ENCODE data around the gene ISCA2.

The ISCA2 gene

DNA sequence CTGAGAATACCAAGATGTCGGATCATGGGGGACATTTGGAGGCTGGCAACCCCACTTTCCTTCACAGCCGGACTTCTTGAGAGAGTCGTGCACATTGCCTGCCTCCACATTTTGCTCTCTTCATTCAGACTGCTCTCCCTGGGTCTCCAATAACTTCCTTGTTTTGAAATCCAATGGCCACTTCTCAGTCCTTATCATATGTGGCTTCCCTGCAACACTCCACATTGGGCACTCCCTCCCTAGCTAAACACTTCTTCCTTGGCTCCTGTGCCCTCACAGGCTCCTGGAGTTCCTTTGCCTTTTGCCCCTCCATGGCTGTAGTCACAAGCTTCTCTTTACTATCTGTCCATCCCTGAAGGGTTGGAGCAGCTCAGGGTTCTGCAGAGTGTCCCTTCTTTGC lies 30.6 kb upstream of the ISCA2 start:
- no peak overlapping the region for H3K4me3 ChIP-seq
- no peak for TF ChIP-seq CTCF (IDR thresholded peaks at IDR 0.05)
- no peak overlapping the region for H3K27ac ChIP-seq
- no peak for DNase-seq (ENCODE audit: low spot score)

DNA sequence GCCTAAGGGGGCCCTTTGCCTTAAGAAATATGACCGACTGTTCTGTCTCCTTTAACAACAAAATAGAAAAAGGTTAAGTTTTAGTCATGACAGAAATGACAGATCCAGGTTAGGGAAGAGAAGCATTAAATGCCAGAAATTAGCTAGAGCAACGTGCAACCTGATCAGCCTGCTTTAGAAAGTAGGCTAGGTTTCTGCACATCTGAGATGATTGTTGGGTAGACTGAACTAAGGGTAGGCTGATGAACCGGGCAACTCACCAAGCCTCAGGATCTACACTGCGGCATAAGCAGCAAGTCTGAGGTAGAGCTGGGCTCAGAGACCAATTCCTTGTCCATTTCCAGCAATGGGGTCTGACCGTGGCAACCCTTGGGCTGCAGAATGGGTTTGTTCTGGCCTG lies 29.9 kb upstream of the ISCA2 start:
- DNase-seq (ENCODE audit: low spot score): no peak
- Histone ChIP-seq H3K4me3 (no peak overlapping the region), H3K27ac (no peak overlapping the region)
- no peak for TF ChIP-seq CTCF (IDR thresholded peaks at IDR 0.05)

DNA sequence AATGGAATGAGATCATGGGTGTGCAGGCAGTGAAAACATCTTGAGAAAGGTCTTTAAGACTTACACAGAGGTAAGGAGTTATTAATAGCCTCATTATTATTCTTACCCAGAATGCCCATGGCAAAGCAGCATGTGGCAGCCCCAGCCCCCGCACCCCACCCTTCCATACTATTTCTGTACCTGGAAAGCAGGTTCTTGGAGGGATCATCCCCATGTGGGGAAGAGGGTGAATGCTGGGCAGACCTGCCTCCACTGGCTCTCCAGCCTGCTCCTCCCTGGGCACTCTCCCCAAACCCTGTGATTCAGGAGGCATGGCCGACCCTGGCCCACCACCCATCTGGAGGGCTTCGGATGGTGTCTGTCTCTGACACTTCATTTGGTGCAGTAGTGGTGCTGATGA lies 28.8 kb upstream of the ISCA2 start:
- no peak for TF ChIP-seq CTCF (IDR thresholded peaks at IDR 0.05)
- no peak overlapping the region for H3K27ac ChIP-seq
- DNase-seq (ENCODE audit: low spot score): no peak
- H3K4me3 ChIP-seq: no peak overlapping the region

GRCh38 chr14:74465335-74465734 lies 28.2 kb upstream of the ISCA2 start:
- Histone ChIP-seq H3K27ac (no peak overlapping the region), H3K4me3 (no peak overlapping the region)
- TF ChIP-seq CTCF (IDR thresholded peaks at IDR 0.05): no peak
- no peak for DNase-seq (ENCODE audit: low spot score)

GRCh38 chr14:74468513-74468912 lies 25.1 kb upstream of the ISCA2 start:
- H3K27ac ChIP-seq: peak overlapping the region in 1 of 2 donors; percentile 45
- DNase-seq (ENCODE audit: low spot score): no peak
- TF ChIP-seq CTCF (IDR thresholded peaks at IDR 0.05): no peak
- H3K4me3 ChIP-seq: no peak overlapping the region

DNA sequence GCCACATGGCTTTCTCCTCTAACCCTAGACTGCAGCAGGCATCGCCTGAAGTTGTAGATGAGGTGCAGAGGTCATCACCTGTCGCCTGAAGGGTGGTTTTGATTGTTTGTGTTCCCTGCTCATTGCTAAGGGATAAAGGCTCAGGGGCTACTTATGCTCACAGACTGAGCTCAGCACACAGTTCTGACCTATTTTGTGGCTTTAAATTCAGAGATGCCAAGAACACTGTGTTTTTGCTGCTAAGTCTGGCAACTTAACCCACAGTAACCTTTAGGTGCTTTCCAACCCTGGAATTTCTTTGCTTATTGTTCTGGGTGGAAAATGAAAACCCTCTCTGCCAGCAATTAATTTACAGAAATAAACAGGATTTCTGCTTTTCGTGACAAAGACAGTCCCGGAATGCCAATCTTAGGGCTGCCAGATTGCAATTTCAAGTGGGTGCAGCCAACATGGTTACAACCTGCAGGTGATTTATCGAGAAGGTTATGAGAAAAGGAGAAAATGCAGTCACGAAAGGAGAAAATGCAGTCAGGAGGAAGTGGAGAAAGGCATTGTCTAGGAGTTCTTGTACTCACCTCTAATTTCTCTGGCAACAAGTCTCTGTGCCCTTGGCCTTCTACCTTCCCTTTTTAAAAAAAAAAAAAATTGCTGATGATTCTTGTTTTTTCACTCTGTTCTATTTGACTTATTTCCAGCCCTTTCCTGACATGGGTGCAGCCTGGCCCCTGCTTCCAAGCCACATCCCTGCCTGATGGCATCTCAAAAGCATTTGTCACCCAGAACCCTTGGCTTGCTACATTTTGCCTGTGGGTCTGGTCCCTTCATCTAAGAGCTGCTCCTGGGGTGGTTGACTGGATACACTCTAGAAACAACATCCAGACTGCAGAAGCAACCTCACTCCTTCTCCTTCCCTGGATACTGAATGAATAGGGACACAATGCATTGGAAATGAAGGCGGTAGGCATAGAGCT lies 23.7 kb upstream of the ISCA2 start:
- no peak for DNase-seq (ENCODE audit: low spot score)
- no peak overlapping the region for H3K4me3 ChIP-seq
- no peak for TF ChIP-seq CTCF (IDR thresholded peaks at IDR 0.05)
- peak overlapping the region in 1 of 2 donors; percentile 50 for H3K27ac ChIP-seq

- H3K4me3 ChIP-seq: no peak overlapping the region
- no peak overlapping the region for H3K27ac ChIP-seq
- no peak for DNase-seq (ENCODE audit: low spot score)
- no peak for TF ChIP-seq CTCF (IDR thresholded peaks at IDR 0.05)
Measured at GRCh38 chr14:74472601-74473000, 21.0 kb upstream of the ISCA2 start.
